Ascending aorta (tissue), 2 donors: ENCODE measurements around the gene GRWD1. TPM values are rescaled to one million over a fixed set of nuclear protein-coding genes. Genes with fewer than 3 reads are reported as not detected.

Source experiments
- DNase-seq, 2 donors: peaks; one replicate each; pipeline ENCODE4 v3.0.0-alpha.2; 2019; ENCODE audit warnings: low spot score in 2 of 2
- H3K27ac ChIP-seq, 2 donors: fragments of 200-600 bp; sonication (generic); one replicate each; pipeline ENCODE4 v1.5.1; 2016 to 2017; ENCODE audit warnings: mild to moderate bottlenecking in 1 of 2
- H3K27me3 ChIP-seq: fragments of 200-600 bp; sonication (generic); one replicate; pipeline ENCODE4 v1.5.1; 2017
- H3K36me3 ChIP-seq, 2 donors: fragments of 200-600 bp; sonication (generic); one replicate each; pipeline ENCODE4 v1.5.1; 2016
- H3K4me1 ChIP-seq, 2 donors: fragments of 200-600 bp; sonication (generic); one replicate each; pipeline ENCODE4 v1.5.1; 2016 to 2017; ENCODE audit warnings: mild to moderate bottlenecking in 1 of 2
- H3K4me3 ChIP-seq, 2 donors: fragments of 200-600 bp; sonication (generic); one replicate each; pipeline ENCODE4 v1.5.1; 2016 to 2017; ENCODE audit warnings: mild to moderate bottlenecking in 1 of 2
- H3K9me3 ChIP-seq, 2 donors: fragments of 200-600 bp; sonication (generic); one replicate each; pipeline ENCODE4 v1.5.1; 2016
- CTCF ChIP-seq, 3 experiments: fragments of 200-600 bp in 2 of 3; fragments of 450-650 bp in 1 of 3; sonication (generic) in 2 of 3; IDR thresholded peaks; one replicate each; pipeline ENCODE4 v1.5.1; 2016 to 2019; ENCODE audit warnings: antibody characterized with exemption in 3 of 3, mild to moderate bottlenecking in 1 of 3, moderate library complexity in 1 of 3
- intact Hi-C: fragments of 100-400 bp; cut with DNase I; formaldehyde crosslinking; loops from one replicate; pipeline ENCODE4 v1.15.1; 2023
- total RNA-seq: library from RNA; depleted of rRNA; stranded (reverse); fragments of >200 nt; gene quantifications from one replicate; pipeline ENCODE4 v1.1.0, GENCODE V29; 2016

The GRWD1 gene
- total RNA-seq, 1 donor from 2014 or later = 16.0 TPM

DNA sequence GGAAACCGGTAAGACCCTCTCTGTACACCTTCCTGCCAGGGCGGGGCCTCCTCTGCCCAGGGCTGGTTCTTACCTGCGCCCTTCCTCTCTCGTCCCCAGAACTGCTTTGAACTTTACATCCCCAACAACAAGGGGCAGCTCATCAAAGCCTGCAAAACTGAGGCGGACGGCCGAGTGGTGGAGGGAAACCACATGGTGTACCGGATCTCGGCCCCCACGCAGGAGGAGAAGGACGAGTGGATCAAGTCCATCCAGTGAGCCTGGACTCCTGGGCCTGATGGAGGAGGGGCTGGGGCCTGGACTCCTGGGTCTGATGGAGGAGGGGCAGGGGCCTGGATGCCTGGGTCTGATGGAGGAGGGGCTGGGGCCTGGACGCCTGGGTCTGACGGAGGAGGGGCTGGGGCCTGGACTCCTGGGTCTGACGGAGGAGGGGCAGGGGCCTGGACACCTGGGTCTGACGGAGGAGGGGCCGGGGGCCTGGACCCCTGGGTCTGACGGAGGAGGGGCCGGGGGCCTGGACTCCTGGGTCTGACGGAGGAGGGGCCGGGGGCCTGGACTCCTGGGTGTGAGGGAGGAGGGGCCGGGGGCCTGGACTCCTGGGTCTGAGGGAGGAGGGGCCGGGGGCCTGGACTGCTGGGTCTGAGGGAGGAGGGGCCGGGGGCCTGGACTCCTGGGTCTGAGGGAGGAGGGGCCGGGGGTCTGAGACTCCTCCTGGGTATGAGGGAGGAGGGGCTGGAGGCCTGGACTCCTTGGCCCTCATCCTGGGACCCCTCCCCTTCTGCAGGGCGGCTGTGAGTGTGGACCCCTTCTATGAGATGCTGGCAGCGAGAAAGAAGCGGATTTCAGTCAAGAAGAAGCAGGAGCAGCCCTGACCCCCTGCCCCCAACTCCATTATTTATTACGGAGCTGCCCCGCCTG, 32.8 kb downstream of the GRWD1 start:
- Histone ChIP-seq H3K36me3 (peaks cover 36 to 56% of the 10 kb centered on the region in 2 donors), H3K4me1 (peaks cover 8 to 9% of the 10 kb centered on the region in 2 donors), H3K4me3 (no peak overlapping the region), H3K9me3 (no peaks in the 10 kb centered on the region), H3K27ac (no peak overlapping the region), H3K27me3 (no peaks in the 10 kb centered on the region)
- TF ChIP-seq CTCF (IDR thresholded peaks at IDR 0.05) = no peak
- DNase-seq = no peak
- intact Hi-C loops = no loop called here

DNA sequence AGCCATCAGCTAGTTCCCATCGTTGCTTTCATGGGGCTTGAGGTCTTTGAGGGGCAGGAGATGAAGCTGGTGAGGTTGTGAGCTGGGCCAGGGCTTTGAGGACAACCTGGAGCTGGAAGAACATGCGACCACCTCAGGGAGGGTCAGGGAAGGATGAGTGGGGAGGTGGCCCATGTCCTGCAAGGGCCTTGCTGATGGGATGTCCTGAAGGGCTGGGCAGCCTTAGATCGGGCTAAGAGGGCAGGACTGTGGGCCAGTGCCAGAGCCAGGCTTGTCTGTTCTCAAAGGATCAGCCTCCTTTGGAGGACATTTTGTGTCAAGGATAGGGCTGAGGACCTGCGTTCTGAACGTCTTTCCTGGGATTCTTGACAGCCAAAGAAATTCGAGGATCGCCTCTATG, 33.9 kb downstream of the GRWD1 start:
- Histone ChIP-seq H3K27me3 (no peaks in the 10 kb centered on the region), H3K4me3 (no peak overlapping the region), H3K36me3 (peaks cover 26 to 46% of the 10 kb centered on the region in 2 donors), H3K27ac (peak overlapping the region; percentile 94 to 96), H3K4me1 (peaks cover 8 to 9% of the 10 kb centered on the region in 2 donors), H3K9me3 (no peaks in the 10 kb centered on the region)
- no peak for DNase-seq
- intact Hi-C loops = loop anchor here (1.0 kb wide), 1 partner anchor 10 kb away; the partner anchor contains the start of gene CYTH2
- no peak for TF ChIP-seq CTCF (IDR thresholded peaks at IDR 0.05)

DNA sequence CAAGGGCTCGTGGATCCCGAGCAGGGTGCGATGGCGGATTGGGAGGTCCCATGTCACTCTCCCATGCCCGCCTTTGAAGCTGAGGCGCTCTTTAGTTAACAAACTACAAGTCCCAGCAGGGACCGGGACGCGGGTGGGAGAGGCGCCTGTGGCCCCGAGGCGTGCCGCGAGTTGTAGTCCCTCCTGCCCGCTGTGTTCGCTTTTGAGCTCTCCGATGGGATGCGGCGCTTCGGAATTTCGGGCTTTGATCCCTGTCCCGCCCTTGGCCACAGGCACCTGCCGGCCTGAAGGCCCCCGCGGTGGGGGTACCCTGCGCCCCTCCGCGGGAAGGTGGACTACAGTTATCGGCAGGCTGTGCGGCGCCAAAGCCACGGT, 34.4 kb downstream of the GRWD1 start:
- no peaks in the 10 kb centered on the region for H3K9me3 ChIP-seq
- H3K36me3 ChIP-seq = peaks cover 21 to 41% of the 10 kb centered on the region in 2 donors
- H3K4me3 ChIP-seq = peak overlapping the region; percentile 64 to 76
- TF ChIP-seq CTCF (IDR thresholded peaks at IDR 0.05) = no peak
- intact Hi-C loops = loop anchor here (1.0 kb wide), 1 partner anchor 11 kb away; the partner anchor contains the start of gene CYTH2
- H3K27me3 ChIP-seq = no peaks in the 10 kb centered on the region
- peak in 1 of 2 donors; percentile 84 for DNase-seq
- H3K27ac ChIP-seq = peak overlapping the region; percentile 94 to 96
- peaks cover 8 to 9% of the 10 kb centered on the region in 2 donors for H3K4me1 ChIP-seq

- Histone ChIP-seq H3K27me3 (no peaks in the 10 kb centered on the region), H3K4me1 (peaks cover 8 to 9% of the 10 kb centered on the region in 2 donors), H3K4me3 (peak overlapping the region; percentile 64 to 76), H3K27ac (peak overlapping the region; percentile 94 to 96), H3K36me3 (peaks cover 15 to 34% of the 10 kb centered on the region in 2 donors), H3K9me3 (no peaks in the 10 kb centered on the region)
- intact Hi-C loops = loop anchor here (1.0 kb wide), 1 partner anchor 12 kb away; the partner anchor contains the start of gene CYTH2
- no peak for DNase-seq
- peak in 1 of 3 experiments; percentile 7 for TF ChIP-seq CTCF (IDR thresholded peaks at IDR 0.05)
These were observed 35.0 kb downstream of the GRWD1 start for GRCh38 chr19:48480558-48481500.

- Histone ChIP-seq H3K27ac (no peak overlapping the region), H3K36me3 (peaks cover 9 to 22% of the 10 kb centered on the region in 2 donors), H3K4me3 (no peak overlapping the region), H3K4me1 (peaks cover 8 to 9% of the 10 kb centered on the region in 2 donors), H3K9me3 (no peaks in the 10 kb centered on the region), H3K27me3 (no peaks in the 10 kb centered on the region)
- TF ChIP-seq CTCF (IDR thresholded peaks at IDR 0.05) = no peak
- no peak for DNase-seq
- intact Hi-C loops = no loop called here
These were observed 36.3 kb downstream of the GRWD1 start for GRCh38 chr19:48481846-48482639.
